ENCODE results near the gene UGP2.
A peak's percentile ranks its signal among the peaks of the same experiment; 100 is the strongest.
"Not testable (repeated sequence)": the region's sequence is repeated elsewhere in the genome, so short reads cannot be mapped to it uniquely, and the experiment has no call there.

Gene UGP2

DNA sequence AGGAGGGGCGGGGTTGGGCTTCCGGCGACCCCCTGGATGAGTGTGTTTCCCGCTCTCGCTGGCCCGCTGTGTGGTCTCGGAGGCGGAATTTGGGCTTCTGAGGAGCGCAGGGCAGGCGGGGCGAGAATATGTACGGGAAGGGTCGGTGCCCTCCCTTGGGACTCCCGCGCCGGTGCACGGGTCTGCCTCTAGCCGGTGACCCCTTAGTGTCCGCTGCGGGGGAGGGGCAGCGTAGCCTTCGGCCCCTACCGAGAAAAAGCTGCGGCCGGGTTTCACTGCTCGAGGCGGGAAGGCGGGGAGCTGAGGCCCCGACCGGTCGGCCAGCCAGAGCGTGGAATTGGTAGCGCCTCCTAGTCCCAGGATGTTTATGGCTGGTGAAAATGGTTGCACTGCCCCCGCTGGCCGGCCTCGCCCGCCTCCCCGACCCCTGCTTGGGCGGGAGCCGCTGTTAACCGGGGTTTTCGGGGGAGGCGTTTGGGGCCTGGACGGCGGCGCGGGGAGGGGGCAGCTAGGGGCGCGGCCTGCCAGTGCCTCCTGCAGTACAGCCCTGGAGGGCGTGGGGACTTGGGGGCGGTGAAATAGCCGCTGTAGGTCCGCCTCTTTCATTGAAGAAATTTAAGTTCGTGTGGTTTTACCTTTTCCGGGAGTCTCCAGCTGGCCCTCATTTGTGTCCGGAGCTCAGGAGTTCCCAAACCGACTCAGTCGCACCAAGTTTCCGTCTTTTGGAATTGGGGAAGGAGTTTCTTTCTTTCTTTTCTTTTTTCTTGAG lies at the start of gene UGP2:
Gene UGP2 (plus strand): TSS at position 643 of the 769 bp plus-strand sequence. CDS start 290 bp downstream, outside the sequence.
- peak; percentile 69 for DNase-seq (ENCODE audit: low read depth, low spot score)

DNA sequence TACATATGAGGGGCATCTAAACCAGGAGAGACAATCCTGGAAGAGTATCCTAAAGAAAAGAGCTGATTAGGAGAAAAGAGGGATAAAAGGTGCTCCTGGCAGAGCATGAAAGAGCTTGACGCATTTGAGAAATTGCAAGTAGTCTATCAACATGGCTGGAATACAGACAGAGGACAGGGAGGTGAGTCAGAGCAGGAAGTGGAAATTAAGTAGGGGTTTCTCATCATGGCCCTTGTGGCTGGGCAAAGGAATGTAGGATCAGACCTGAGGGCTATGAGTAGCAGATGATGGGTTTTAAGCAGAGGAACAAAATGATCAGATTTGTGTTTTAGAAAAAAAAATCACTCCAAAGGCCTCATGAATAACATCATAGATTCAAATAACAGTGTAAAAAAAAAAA lies 49.2 kb upstream of the UGP2 start:
- DNase-seq (ENCODE audit: low read depth, low spot score), result no peak

- no peak for DNase-seq (ENCODE audit: low read depth, low spot score)
These were observed 45.3 kb upstream of the UGP2 start for GRCh38 chr2:63796366-63796765.

GRCh38 chr2:63796796-63797195 lies 44.9 kb upstream of the UGP2 start:
- no peak for DNase-seq (ENCODE audit: low read depth, low spot score)

- no peak for DNase-seq (ENCODE audit: low read depth, low spot score)
These were observed 40.2 kb upstream of the UGP2 start for GRCh38 chr2:63801455-63801854.

- no peak for DNase-seq (ENCODE audit: low read depth, low spot score)
These were observed 36.3 kb upstream of the UGP2 start for GRCh38 chr2:63805412-63805811.

DNA sequence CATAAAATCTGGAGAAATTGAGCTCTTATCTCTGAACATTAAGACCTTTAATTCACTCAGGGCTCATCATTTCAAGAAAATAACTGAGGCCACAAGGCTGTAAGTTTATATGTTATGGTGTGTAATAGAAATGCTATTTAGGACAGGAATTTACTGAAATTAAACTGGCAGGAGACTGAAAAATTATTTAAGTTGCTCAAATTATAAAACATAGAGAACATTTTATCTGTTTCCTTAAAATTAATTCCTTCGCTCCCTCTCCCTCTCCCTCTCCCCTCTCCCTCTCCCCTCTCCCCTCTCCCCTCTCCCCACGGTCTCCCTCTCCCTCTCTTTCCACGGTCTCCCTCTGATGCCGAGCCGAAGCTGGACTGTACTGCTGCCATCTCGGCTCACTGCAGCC lies 33.7 kb upstream of the UGP2 start:
- DNase-seq (ENCODE audit: low read depth, low spot score), result not testable (repeated sequence)

DNA sequence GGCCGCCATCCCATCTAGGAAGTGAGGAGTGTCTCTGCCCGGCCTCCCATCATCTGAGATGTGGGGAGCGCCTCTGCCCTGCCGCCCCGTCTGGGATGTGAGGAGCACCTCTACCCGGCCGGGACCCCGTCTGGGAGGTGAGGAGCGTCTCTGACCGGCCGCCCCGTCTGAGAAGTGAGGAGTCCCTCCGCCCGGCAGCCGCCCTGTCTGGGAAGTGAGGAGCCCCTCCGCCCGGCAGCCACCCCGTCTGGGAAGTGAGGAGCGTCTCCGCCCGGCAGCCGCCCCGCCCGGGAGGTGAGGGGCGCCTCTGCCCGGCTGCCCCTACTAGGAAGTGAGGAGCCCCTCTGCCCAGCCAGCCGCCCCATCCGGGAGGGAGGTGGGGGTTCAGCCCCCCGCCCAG lies 32.8 kb upstream of the UGP2 start:
- DNase-seq (ENCODE audit: low read depth, low spot score), result not testable (repeated sequence)

GRCh38 chr2:63811063-63811462 lies 30.6 kb upstream of the UGP2 start:
- DNase-seq (ENCODE audit: low read depth, low spot score), result no peak

- not testable (repeated sequence) for DNase-seq (ENCODE audit: low read depth, low spot score)
These were observed 29.8 kb upstream of the UGP2 start for GRCh38 chr2:63811870-63812269.

DNA sequence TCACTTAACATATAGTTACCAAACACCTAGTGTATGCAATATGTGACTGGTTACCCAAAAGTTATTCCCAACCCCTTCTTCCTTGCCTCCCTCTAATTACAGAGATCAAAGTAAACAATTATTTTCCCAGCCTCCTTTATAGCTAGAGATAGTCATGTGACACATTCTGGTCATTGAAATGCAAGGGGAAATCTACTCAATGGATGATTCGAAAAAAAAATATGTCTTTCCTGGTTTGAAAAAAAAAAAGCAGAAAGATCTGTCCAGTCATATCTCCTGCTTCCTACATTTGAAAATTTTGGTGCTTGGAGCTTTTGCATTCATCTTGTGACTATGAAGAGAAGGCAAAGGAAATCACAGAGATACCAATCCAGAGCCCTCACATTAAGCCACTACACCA lies 27.6 kb upstream of the UGP2 start:
- no peak for DNase-seq (ENCODE audit: low read depth, low spot score)

DNA sequence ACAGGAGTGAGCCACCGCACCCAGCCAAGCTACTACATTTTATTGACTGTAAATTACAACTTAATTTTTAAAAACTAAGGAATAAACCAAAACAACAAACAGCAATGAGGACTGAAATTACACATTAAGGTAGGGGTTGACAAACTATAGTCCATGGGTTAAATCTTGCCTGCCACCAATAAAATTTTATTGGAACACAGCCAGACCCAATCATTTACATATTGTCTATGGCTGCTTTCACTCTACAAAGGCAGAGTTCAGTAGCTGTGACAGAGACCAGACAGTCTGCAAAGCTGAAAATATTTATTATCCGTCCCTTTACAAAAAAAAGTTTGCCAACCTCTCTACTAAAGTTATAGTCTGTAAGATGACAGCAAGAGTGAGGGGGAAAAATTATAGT lies 24.3 kb upstream of the UGP2 start:
- no peak for DNase-seq (ENCODE audit: low read depth, low spot score)

DNA sequence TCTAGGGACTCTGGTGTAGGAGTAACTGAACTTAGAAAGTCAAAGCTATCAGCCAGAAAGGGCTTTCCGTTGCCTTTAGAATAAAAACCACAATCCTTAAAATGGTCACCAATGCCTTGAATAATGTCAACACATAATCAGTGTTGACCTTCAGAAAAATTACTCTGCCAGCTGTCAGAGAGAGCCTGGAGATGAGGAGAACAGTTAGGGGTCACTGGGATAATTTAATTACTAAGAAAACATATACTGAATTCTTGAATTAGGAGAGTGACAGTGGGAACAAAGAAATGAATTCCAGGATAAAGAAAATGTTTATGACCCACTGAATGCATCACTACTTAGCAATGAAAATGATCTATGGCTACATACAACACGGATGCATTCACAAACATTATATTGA lies 23.4 kb upstream of the UGP2 start:
- DNase-seq (ENCODE audit: low read depth, low spot score), result no peak

GRCh38 chr2:63819256-63819655 lies 22.4 kb upstream of the UGP2 start:
- no peak for DNase-seq (ENCODE audit: low read depth, low spot score)

GRCh38 chr2:63819765-63820717 lies 21.7 kb upstream of the UGP2 start:
- no peak for DNase-seq (ENCODE audit: low read depth, low spot score)

- DNase-seq (ENCODE audit: low read depth, low spot score), result no peak
These were observed 20.7 kb upstream of the UGP2 start for GRCh38 chr2:63820969-63821368.

DNA sequence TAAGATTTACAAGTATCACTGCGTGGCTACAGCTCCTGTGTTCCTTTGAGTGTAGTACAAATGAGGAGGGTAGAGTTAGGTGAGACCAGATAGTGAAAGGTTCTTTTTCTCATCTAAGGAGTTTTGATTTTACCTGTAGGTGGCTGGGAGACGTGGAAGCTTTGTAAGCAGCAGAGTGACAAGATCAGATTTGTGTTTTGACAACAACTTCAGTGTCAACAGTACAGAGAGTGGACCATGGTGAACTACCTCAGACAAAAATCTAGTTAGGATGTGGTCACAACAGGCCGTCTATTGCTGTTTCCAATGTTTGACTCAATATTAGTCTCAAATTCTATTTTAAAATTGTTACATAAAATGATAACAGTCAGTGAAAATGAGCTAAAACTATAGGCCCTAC lies 20.3 kb upstream of the UGP2 start:
- DNase-seq (ENCODE audit: low read depth, low spot score), result no peak

DNA sequence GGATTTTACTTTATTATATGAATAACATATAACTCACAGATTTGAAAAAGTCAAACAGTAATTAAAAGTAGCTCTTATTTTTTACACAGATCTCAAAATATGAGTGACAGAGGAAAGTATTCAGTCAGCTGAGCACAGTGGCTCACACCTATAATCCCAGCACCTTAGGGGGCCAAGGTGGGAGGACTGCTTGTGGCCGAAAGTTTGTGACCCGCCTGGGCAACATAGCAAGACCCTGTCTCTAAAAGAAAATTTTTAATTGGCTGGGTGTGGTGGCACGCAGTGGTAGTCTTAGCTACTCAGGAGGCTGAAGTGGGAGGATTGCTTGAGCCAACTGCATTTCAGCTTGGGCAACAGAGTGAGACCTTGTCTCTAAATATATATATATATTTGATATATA lies 19.2 kb upstream of the UGP2 start:
- DNase-seq (ENCODE audit: low read depth, low spot score), result no peak

- DNase-seq (ENCODE audit: low read depth, low spot score), result no peak
These were observed 13.9 kb upstream of the UGP2 start for GRCh38 chr2:63827749-63828148.

GRCh38 chr2:63831176-63831575 lies 10.5 kb upstream of the UGP2 start:
- no peak for DNase-seq (ENCODE audit: low read depth, low spot score)

DNA sequence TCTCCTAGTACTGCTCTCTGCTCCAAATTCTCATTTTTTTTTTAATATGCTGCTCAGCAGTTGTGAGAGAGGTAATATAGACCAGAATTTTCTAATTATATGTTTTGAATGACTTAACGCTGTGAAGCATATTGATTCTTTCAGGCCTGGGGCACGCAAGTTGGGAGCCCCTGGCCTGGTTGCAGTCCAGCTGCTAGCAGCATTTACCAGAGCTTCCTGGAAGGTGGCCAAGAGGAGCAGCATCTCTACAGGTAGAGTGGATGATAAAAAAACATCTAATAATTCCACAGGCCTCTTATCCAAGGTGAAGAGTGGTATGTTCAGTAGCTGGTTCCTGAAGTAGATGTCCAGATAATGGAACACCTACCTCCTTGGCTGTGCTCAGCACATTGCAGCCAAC lies 7.3 kb upstream of the UGP2 start:
- DNase-seq (ENCODE audit: low read depth, low spot score), result no peak

- no peak for DNase-seq (ENCODE audit: low read depth, low spot score)
These were observed 4.6 kb upstream of the UGP2 start for GRCh38 chr2:63837036-63837594.
